ENCODE data around the gene TPM2. TPM values are rescaled to one million over a fixed set of nuclear protein-coding genes. Genes with fewer than 3 reads are reported as not detected.

TPM2 gene
- total RNA-seq, 1 experiment from 2014 or later: 544 TPM

- TF ChIP-seq POLR2AphosphoS5 (IDR thresholded peaks at IDR 0.05; ENCODE audit: low read depth, low read length): no peak
- TF ChIP-seq CTCF (IDR thresholded peaks at IDR 0.05): no peak
- no peak for TF ChIP-seq TCF7L2 (IDR thresholded peaks at IDR 0.05; ENCODE audit: low read depth, low read length)
- BruUV-seq (replicated peaks): no TSS peak
- Histone ChIP-seq H3K36me3 (ENCODE audit: control insufficient read depth, insufficient read depth, low read length) (no peaks in the 10 kb centered on the region), H3K27ac (ENCODE audit: low read length) (no peak overlapping the region), H3K4me3 (ENCODE audit: low read depth in 2 of 2, low read length in 2 of 2) (no peak overlapping the region), H3K27me3 (ENCODE audit: control insufficient read depth, insufficient read depth, low read length) (no peaks in the 10 kb centered on the region), H3K9me3 (ENCODE audit: control insufficient read depth, insufficient read depth, low read depth, low read length) (no peaks in the 10 kb centered on the region), H3K4me1 (ENCODE audit: control insufficient read depth, insufficient read depth, low read length) (peaks cover 12% of the 10 kb centered on the region; the same call in 1 of the 2 replicates)
- ChIA-PET CTCF (interaction anchor here (1.6 kb wide), 1 partner anchor 18 kb away, joined by 7 read pairs; no protein-coding TSS in a partner anchor), POLR2A (interaction anchor here (1.0 kb wide), 1 partner anchor 20 kb away, joined by 3 read pairs; no protein-coding TSS in a partner anchor)
- in situ Hi-C loops (cut with HindIII; ENCODE audit: low pct_unique_long_range_greater_than_20kb, low sequenced_read_pairs) (no loop called here), intact Hi-C loops (cut with micrococcal nuclease; ENCODE audit: unreplicated experiment) (no loop called here)
- DNase-seq (ENCODE audit: low read depth, low spot score) (no peak), ATAC-seq (no peak)
These were observed 10.6 kb downstream of the TPM2 start for GRCh38 chr9:35679091-35679490.

DNA sequence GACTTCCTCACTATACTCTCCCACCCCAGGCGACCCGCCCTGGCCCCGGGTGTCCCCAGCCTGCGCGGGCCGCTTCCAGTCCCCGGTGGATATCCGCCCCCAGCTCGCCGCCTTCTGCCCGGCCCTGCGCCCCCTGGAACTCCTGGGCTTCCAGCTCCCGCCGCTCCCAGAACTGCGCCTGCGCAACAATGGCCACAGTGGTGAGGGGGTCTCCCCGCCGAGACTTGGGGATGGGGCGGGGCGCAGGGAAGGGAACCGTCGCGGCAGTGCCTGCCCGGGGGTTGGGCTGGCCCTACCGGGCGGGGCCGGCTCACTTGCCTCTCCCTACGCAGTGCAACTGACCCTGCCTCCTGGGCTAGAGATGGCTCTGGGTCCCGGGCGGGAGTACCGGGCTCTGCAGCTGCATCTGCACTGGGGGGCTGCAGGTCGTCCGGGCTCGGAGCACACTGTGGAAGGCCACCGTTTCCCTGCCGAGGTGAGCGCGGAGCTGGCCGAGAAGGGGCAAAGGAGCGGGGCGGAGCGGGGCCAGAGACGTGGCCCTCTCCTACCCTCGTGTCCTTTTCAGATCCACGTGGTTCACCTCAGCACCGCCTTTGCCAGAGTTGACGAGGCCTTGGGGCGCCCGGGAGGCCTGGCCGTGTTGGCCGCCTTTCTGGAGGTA lies 13.9 kb downstream of the TPM2 start:
- H3K27me3 ChIP-seq (ENCODE audit: control insufficient read depth, insufficient read depth, low read length): no peaks in the 10 kb centered on the region
- peaks cover 2% of the 10 kb centered on the region; the same call in 1 of the 2 replicates for H3K4me1 ChIP-seq (ENCODE audit: control insufficient read depth, insufficient read depth, low read length)
- POLR2A ChIA-PET: no interaction called here
- in situ Hi-C loops (cut with HindIII; ENCODE audit: low pct_unique_long_range_greater_than_20kb, low sequenced_read_pairs) (no loop called here), intact Hi-C loops (cut with micrococcal nuclease; ENCODE audit: unreplicated experiment) (no loop called here)
- H3K4me3 ChIP-seq (ENCODE audit: low read depth in 2 of 2, low read length in 2 of 2): no peak overlapping the region
- no peaks in the 10 kb centered on the region for H3K36me3 ChIP-seq (ENCODE audit: control insufficient read depth, insufficient read depth, low read length)
- H3K9me3 ChIP-seq (ENCODE audit: control insufficient read depth, insufficient read depth, low read depth, low read length): no peaks in the 10 kb centered on the region
- ATAC-seq: no peak
- TF ChIP-seq TCF7L2 (IDR thresholded peaks at IDR 0.05; ENCODE audit: low read depth, low read length): no peak
- DNase-seq (ENCODE audit: low read depth, low spot score): no peak
- H3K27ac ChIP-seq (ENCODE audit: low read length): no peak overlapping the region
- CTCF ChIA-PET: interaction anchor here (0.5 to 0.6 kb wide), 2 partner anchors 15 to 21 kb away, joined by 3 read pairs; no protein-coding TSS in a partner anchor
- BruUV-seq (replicated peaks): no TSS peak

GRCh38 chr9:35675204-35675603 lies 14.5 kb downstream of the TPM2 start:
- intact Hi-C loops (cut with micrococcal nuclease; ENCODE audit: unreplicated experiment): no loop called here
- TF ChIP-seq SIN3A (IDR thresholded peaks at IDR 0.05; ENCODE audit: borderline replicate concordance, insufficient read depth, low read depth, low read length) (no peak), POLR2AphosphoS5 (IDR thresholded peaks at IDR 0.05; ENCODE audit: low read depth, low read length) (no peak)
- H3K4me1 ChIP-seq (ENCODE audit: control insufficient read depth, insufficient read depth, low read length): no peaks in the 10 kb centered on the region; the same call in 1 of the 2 replicates
- BruUV-seq (replicated peaks): no TSS peak
- no peak overlapping the region for H3K4me3 ChIP-seq (ENCODE audit: low read depth in 2 of 2, low read length in 2 of 2)
- H3K27ac ChIP-seq (ENCODE audit: low read length): no peak overlapping the region
- H3K36me3 ChIP-seq (ENCODE audit: control insufficient read depth, insufficient read depth, low read length): no peaks in the 10 kb centered on the region
- in situ Hi-C loops (cut with HindIII; ENCODE audit: low pct_unique_long_range_greater_than_20kb, low sequenced_read_pairs): no loop called here
- no peak for DNase-seq (ENCODE audit: low read depth, low spot score)
- POLR2A ChIA-PET: interaction anchor here (0.5 kb wide), 1 partner anchor 514 kb away, joined by 3 read pairs; no protein-coding TSS in a partner anchor
- ATAC-seq: no peak
- no peaks in the 10 kb centered on the region for H3K9me3 ChIP-seq (ENCODE audit: control insufficient read depth, insufficient read depth, low read depth, low read length)
- CTCF ChIA-PET: interaction anchor here (0.5 to 0.6 kb wide), 2 partner anchors 15 to 21 kb away, joined by 3 read pairs; no protein-coding TSS in a partner anchor
- H3K27me3 ChIP-seq (ENCODE audit: control insufficient read depth, insufficient read depth, low read length): no peaks in the 10 kb centered on the region

DNA sequence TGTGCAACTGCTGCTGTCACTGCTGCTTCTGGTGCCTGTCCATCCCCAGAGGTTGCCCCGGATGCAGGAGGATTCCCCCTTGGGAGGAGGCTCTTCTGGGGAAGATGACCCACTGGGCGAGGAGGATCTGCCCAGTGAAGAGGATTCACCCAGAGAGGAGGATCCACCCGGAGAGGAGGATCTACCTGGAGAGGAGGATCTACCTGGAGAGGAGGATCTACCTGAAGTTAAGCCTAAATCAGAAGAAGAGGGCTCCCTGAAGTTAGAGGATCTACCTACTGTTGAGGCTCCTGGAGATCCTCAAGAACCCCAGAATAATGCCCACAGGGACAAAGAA lies 15.7 kb downstream of the TPM2 start:
- ATAC-seq: no peak
- Histone ChIP-seq H3K4me1 (ENCODE audit: control insufficient read depth, insufficient read depth, low read length) (no peaks in the 10 kb centered on the region; the same call in 1 of the 2 replicates), H3K36me3 (ENCODE audit: control insufficient read depth, insufficient read depth, low read length) (no peaks in the 10 kb centered on the region), H3K9me3 (ENCODE audit: control insufficient read depth, insufficient read depth, low read depth, low read length) (no peaks in the 10 kb centered on the region), H3K4me3 (ENCODE audit: low read depth in 2 of 2, low read length in 2 of 2) (no peak overlapping the region), H3K27ac (ENCODE audit: low read length) (no peak overlapping the region), H3K27me3 (ENCODE audit: control insufficient read depth, insufficient read depth, low read length) (no peaks in the 10 kb centered on the region)
- ChIA-PET POLR2A (interaction anchor here (0.5 kb wide), 1 partner anchor 12 kb away, joined by 3 read pairs; no protein-coding TSS in a partner anchor), CTCF (interaction anchor here (0.7 kb wide), 1 partner anchor 16 kb away, joined by 3 read pairs; the partner anchor contains the start of genes CCDC107 and RMRP)
- TF ChIP-seq CTCF (IDR thresholded peaks at IDR 0.05) (no peak), TCF7L2 (IDR thresholded peaks at IDR 0.05; ENCODE audit: low read depth, low read length) (no peak), REST (IDR thresholded peaks at IDR 0.05; ENCODE audit: insufficient read depth in 1 of 2, low read depth in 2 of 2, low read length in 1 of 2) (no peak), SIN3A (IDR thresholded peaks at IDR 0.05; ENCODE audit: borderline replicate concordance, insufficient read depth, low read depth, low read length) (no peak), POLR2AphosphoS5 (IDR thresholded peaks at IDR 0.05; ENCODE audit: low read depth, low read length) (no peak)
- intact Hi-C loops (cut with micrococcal nuclease; ENCODE audit: unreplicated experiment): no loop called here
- BruUV-seq (replicated peaks): no TSS peak
- in situ Hi-C loops (cut with HindIII; ENCODE audit: low pct_unique_long_range_greater_than_20kb, low sequenced_read_pairs): no loop called here
- no peak for DNase-seq (ENCODE audit: low read depth, low spot score)

Data from Panc1 (cell line).